A673 (cell line): ENCODE data around the gene LRRC72. TPM values are rescaled to one million over a fixed set of nuclear protein-coding genes. Genes with fewer than 3 reads are reported as not detected.

Experiments used
- BruUV-seq: library from RNA; stranded (reverse); fragments of 400-500 nt; replicated peaks from 2 replicates; lab custom pipeline; 2021; lab: Mats Ljungman, UMichigan
- CTCF ChIA-PET: fragments of 300-600 bp; sonication (Branson Sonifier 250); formaldehyde crosslinking; loops from one replicate; lab custom pipeline; 2022; ENCODE audit warnings: antibody characterized with exemption; lab: Charles Lee
- POLR2A ChIA-PET: fragments of 300-600 bp; sonication (Branson Sonifier 250); formaldehyde crosslinking; loops from one replicate; lab custom pipeline; 2022; ENCODE audit warnings: antibody characterized with exemption; ENCODE audit not compliant: low non-redundant PET; lab: Charles Lee
- DNase-seq: peaks from one replicate; pipeline ENCODE4 v3.0.0-alpha.2; 2015; ENCODE audit warnings: low spot score
- H3K27ac ChIP-seq: fragments of 200-600 bp; sonication (generic); 2 replicates; pipeline ENCODE4 v1.5.1; 2016; ENCODE audit warnings: mixed run types, low read depth, mild to moderate bottlenecking, mixed read lengths, antibody characterized with exemption, low read length; ENCODE audit not compliant: poor library complexity, severe bottlenecking
- H3K27me3 ChIP-seq: fragments of 200-600 bp; sonication (generic); replicated peaks from 2 replicates; pipeline ENCODE4 v1.6.1; 2017; ENCODE audit warnings: mixed run types, low read depth, mild to moderate bottlenecking, mixed read lengths, antibody characterized with exemption, low read length; ENCODE audit not compliant: insufficient read depth, poor library complexity
- H3K36me3 ChIP-seq: fragments of 200-600 bp; sonication (generic); 2 replicates; pipeline ENCODE4 v1.6.1; 2016; ENCODE audit warnings: mixed run types, mild to moderate bottlenecking, mixed read lengths, antibody characterized with exemption, low read length; ENCODE audit not compliant: insufficient read depth, poor library complexity, severe bottlenecking
- H3K4me1 ChIP-seq: fragments of 200-600 bp; sonication (generic); 2 replicates; pipeline ENCODE4 v1.6.1; 2017; ENCODE audit warnings: mixed run types, mild to moderate bottlenecking, mixed read lengths, antibody characterized with exemption, low read length; ENCODE audit not compliant: insufficient read depth, poor library complexity, severe bottlenecking
- H3K4me3 ChIP-seq: fragments of 200-600 bp; sonication (generic); 2 replicates; pipeline ENCODE4 v1.5.1; 2016; ENCODE audit warnings: low read depth, mixed run types, mild to moderate bottlenecking, mixed read lengths, low read length; ENCODE audit not compliant: poor library complexity, severe bottlenecking
- H3K9me3 ChIP-seq: fragments of 200-600 bp; sonication (generic); 2 replicates; pipeline ENCODE4 v1.6.1; 2016; ENCODE audit warnings: mixed run types, low read depth, mild to moderate bottlenecking, mixed read lengths, antibody characterized with exemption, low read length; ENCODE audit not compliant: poor library complexity, severe bottlenecking
- EZH2 ChIP-seq: fragments of 200-600 bp; sonication (generic); IDR thresholded peaks from 2 replicates; pipeline ENCODE4 v1.6.1; 2017; ENCODE audit warnings: borderline replicate concordance, low read depth, mild to moderate bottlenecking, mixed read lengths, antibody characterized with exemption, low read length; ENCODE audit not compliant: poor library complexity, severe bottlenecking
- intact Hi-C: fragments of 100-400 bp; cut with micrococcal nuclease; formaldehyde crosslinking; loops from one replicate; pipeline ENCODE4 v1.10.0; 2022; ENCODE audit not compliant: unreplicated experiment
- total RNA-seq: library from RNA; stranded (reverse); gene quantifications from 2 replicates; pipeline ENCODE4 v1.2.3, GENCODE V29; 2021
- TF ChIP-seq, protein P1 (sequence below): fragments of 300-800, 200-600 bp; sonication (generic); conservative IDR thresholded peaks from 2 replicates; pipeline ENCODE4 v1.5.1; 2017; ENCODE audit warnings: low read depth, mild to moderate bottlenecking, antibody characterized with exemption, low read length, moderate library complexity, mixed read lengths

The LRRC72 gene
- total RNA-seq, 1 experiment from 2014 or later = not detected

DNA sequence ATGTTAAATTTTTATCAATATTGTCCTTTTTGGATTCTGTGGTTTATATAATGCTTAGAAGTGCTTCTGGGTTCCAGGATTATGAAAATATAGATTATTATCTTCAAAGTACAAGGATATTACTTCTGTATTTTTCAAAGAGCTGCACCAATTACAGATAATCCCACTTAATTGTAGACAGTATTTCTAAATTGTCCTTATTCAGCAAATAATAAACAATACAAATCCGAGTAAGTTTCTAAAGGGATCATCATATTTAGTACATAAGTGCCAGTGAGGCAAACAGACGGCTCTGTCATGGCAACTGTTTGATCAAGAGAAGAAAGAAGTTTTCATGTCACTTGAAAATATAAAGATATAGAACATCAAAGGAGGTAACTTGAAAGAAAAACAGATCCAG lies 99.8 kb downstream of the LRRC72 start:
- H3K4me1 ChIP-seq = peaks cover 21% of the 10 kb centered on the region
- peaks cover 5% of the 10 kb centered on the region for H3K36me3 ChIP-seq
- H3K27ac ChIP-seq = no peak overlapping the region
- BruUV-seq = no TSS peak
- H3K9me3 ChIP-seq = no peaks in the 10 kb centered on the region
- TF ChIP-seq EZH2 = no peak
- TF ChIP-seq, protein P1, sequence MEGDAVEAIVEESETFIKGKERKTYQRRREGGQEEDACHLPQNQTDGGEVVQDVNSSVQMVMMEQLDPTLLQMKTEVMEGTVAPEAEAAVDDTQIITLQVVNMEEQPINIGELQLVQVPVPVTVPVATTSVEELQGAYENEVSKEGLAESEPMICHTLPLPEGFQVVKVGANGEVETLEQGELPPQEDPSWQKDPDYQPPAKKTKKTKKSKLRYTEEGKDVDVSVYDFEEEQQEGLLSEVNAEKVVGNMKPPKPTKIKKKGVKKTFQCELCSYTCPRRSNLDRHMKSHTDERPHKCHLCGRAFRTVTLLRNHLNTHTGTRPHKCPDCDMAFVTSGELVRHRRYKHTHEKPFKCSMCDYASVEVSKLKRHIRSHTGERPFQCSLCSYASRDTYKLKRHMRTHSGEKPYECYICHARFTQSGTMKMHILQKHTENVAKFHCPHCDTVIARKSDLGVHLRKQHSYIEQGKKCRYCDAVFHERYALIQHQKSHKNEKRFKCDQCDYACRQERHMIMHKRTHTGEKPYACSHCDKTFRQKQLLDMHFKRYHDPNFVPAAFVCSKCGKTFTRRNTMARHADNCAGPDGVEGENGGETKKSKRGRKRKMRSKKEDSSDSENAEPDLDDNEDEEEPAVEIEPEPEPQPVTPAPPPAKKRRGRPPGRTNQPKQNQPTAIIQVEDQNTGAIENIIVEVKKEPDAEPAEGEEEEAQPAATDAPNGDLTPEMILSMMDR = no peak
- H3K27me3 ChIP-seq = no peaks in the 10 kb centered on the region
- ChIA-PET POLR2A (no interaction called here), CTCF (no interaction called here)
- intact Hi-C loops = no loop called here
- no peak for DNase-seq
- H3K4me3 ChIP-seq = no peak overlapping the region

DNA sequence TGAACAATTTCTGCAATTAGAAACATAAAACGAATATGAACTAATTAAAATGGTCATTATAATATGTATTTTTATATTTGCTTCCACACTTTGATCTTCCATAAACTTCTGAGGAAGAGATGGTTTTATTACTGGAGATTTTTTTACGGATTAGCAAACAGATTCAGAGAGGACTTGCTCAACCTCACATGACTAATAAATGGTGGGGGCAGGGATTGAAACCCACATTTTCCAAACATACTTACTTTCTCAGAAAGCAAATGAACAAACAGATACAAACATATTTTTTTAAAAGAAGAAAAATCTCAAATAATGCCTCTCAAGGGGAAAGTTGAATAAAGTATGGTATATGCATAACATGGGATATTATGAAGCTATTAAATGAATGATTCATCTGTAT lies 100.6 kb downstream of the LRRC72 start:
- ChIA-PET POLR2A (no interaction called here), CTCF (no interaction called here)
- intact Hi-C loops = no loop called here
- peaks cover 4% of the 10 kb centered on the region for H3K36me3 ChIP-seq
- no TSS peak for BruUV-seq
- peaks cover 21% of the 10 kb centered on the region for H3K4me1 ChIP-seq
- no peaks in the 10 kb centered on the region for H3K27me3 ChIP-seq
- DNase-seq = no peak
- no peak for TF ChIP-seq EZH2
- TF ChIP-seq, protein P1 = no peak
- H3K4me3 ChIP-seq = no peak overlapping the region
- no peak overlapping the region for H3K27ac ChIP-seq
- no peaks in the 10 kb centered on the region for H3K9me3 ChIP-seq

DNA sequence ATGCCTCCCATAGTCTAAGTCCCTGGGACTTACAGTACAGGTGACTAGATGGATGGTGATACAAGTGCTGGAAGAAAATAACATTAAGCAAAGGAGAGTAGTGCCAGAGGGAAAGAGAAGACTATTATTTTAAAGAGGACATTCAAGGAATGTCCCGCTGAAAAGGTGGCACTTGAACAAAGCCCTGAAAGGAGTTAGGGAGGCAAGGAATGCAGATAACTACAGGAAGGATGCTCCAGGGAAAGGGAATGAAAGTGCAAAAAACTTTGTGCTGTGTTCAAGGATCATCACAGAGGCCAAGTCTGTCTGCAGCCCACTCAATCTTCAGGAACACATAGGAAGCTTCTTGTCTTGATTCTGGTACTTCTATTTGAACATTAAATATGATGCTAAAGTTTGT lies 104.0 kb downstream of the LRRC72 start:
- H3K4me1 ChIP-seq = peaks cover 7% of the 10 kb centered on the region
- no peak for DNase-seq
- no peaks in the 10 kb centered on the region for H3K9me3 ChIP-seq
- H3K36me3 ChIP-seq = peaks cover 4% of the 10 kb centered on the region
- TF ChIP-seq, protein P1 = no peak
- TF ChIP-seq EZH2 = no peak
- intact Hi-C loops = no loop called here
- no peak overlapping the region for H3K4me3 ChIP-seq
- BruUV-seq = no TSS peak
- POLR2A ChIA-PET = no interaction called here
- no peak overlapping the region for H3K27ac ChIP-seq
- no peaks in the 10 kb centered on the region for H3K27me3 ChIP-seq
- CTCF ChIA-PET = no interaction called here

Other genes with a start within 250 kb of the LRRC72 start
- gene CRPPA, start 105.3 kb upstream of the LRRC72 start, total RNA-seq = 0.15 and 0.21 TPM in 2 replicates
- gene SOSTDC1, start 61.1 kb upstream of the LRRC72 start, total RNA-seq = not detected in 2 replicates
- 24.3 and 30.5 TPM in 2 replicates for gene ANKMY2, start 118.9 kb downstream of the LRRC72 start, total RNA-seq
- gene BZW2, start 119.4 kb downstream of the LRRC72 start, total RNA-seq = 173 and 175 TPM in 2 replicates
- gene TSPAN13, start 226.9 kb downstream of the LRRC72 start, total RNA-seq = 157 and 159 TPM in 2 replicates